ENCODE data around the gene KCNN1. TPM values are rescaled to one million over a fixed set of nuclear protein-coding genes. Genes with fewer than 3 reads are reported as not detected.

KCNN1 gene
- total and polyA plus RNA-seq, 4 donors, result 0.14 to 0.60 (median 0.19) TPM; not detected in 1

- TF ChIP-seq CTCF (IDR thresholded peaks at IDR 0.05; ENCODE audit: control extremely low read depth, extremely low read depth), result no peak
- peaks cover 4 to 36% (median 6%) of the 10 kb centered on the region in 4 donors for H3K36me3 ChIP-seq (ENCODE audit: control insufficient read depth in 4 of 4, insufficient read depth in 4 of 4, low read length in 4 of 4)
- ATAC-seq (ENCODE audit: insufficient read depth, low FRiP score), result no peak
Observed at GRCh38 chr19:17942582-17943273, 24.2 kb upstream of the KCNN1 start.

GRCh38 chr19:17943274-17944221 lies 23.4 kb upstream of the KCNN1 start:
- Histone ChIP-seq H3K9me3 (ENCODE audit: control insufficient read depth in 4 of 4, insufficient read depth in 3 of 4, low read length in 3 of 4) (no peaks in the 10 kb centered on the region), H3K9ac (ENCODE audit: insufficient read depth in 1 of 2, low read length in 2 of 2) (no peak overlapping the region), H3K27ac (ENCODE audit: low read depth in 1 of 2, low read length in 1 of 2) (no peak overlapping the region), H3K27me3 (ENCODE audit: control insufficient read depth in 3 of 3, insufficient read depth in 3 of 3, low read length in 2 of 3) (no peaks in the 10 kb centered on the region), H3K4me3 (no peak overlapping the region), H3K4me1 (ENCODE audit: control insufficient read depth in 5 of 5, insufficient read depth in 5 of 5, low read length in 5 of 5) (peaks cover 0 to 17% (median 0%) of the 10 kb centered on the region in 5 donors), H3K36me3 (ENCODE audit: control insufficient read depth in 4 of 4, insufficient read depth in 4 of 4, low read length in 4 of 4) (peaks cover 2 to 33% (median 3%) of the 10 kb centered on the region in 4 donors)
- WGBS, 2 donors, result 82 to 87% methylated on average over 55 to 57 of the region's 57 CpGs
- no peak for TF ChIP-seq CTCF (IDR thresholded peaks at IDR 0.05; ENCODE audit: control extremely low read depth, extremely low read depth)
- peak; percentile 50 to 67 (median 57) for DNase-seq
- ATAC-seq (ENCODE audit: insufficient read depth, low FRiP score), result no peak

More at GRCh38 chr19:17942582-17943273, 24.2 kb upstream of the KCNN1 start:
- H3K27ac ChIP-seq (ENCODE audit: low read depth in 1 of 2, low read length in 1 of 2), result no peak overlapping the region
- peaks cover 0 to 16% (median 0%) of the 10 kb centered on the region in 5 donors for H3K4me1 ChIP-seq (ENCODE audit: control insufficient read depth in 5 of 5, insufficient read depth in 5 of 5, low read length in 5 of 5)
- H3K9me3 ChIP-seq (ENCODE audit: control insufficient read depth in 4 of 4, insufficient read depth in 3 of 4, low read length in 3 of 4), result no peaks in the 10 kb centered on the region
- no peaks in the 10 kb centered on the region for H3K27me3 ChIP-seq (ENCODE audit: control insufficient read depth in 3 of 3, insufficient read depth in 3 of 3, low read length in 2 of 3)
- H3K9ac ChIP-seq (ENCODE audit: insufficient read depth in 1 of 2, low read length in 2 of 2), result no peak overlapping the region
- no peak overlapping the region for H3K4me3 ChIP-seq
- WGBS, 2 donors, result 84 to 92% methylated on average over 40 to 41 of the region's 41 CpGs
- DNase-seq, result peak; percentile 31 to 56 (median 51)

- H3K27me3 ChIP-seq (ENCODE audit: control insufficient read depth in 3 of 3, insufficient read depth in 3 of 3, low read length in 2 of 3), result no peaks in the 10 kb centered on the region
- H3K9ac ChIP-seq (ENCODE audit: insufficient read depth in 1 of 2, low read length in 2 of 2), result no peak overlapping the region
- peaks cover 2 to 32% (median 3%) of the 10 kb centered on the region in 4 donors for H3K36me3 ChIP-seq (ENCODE audit: control insufficient read depth in 4 of 4, insufficient read depth in 4 of 4, low read length in 4 of 4)
- H3K4me1 ChIP-seq (ENCODE audit: control insufficient read depth in 5 of 5, insufficient read depth in 5 of 5, low read length in 5 of 5), result peaks cover 0 to 20% (median 0%) of the 10 kb centered on the region in 5 donors
- H3K9me3 ChIP-seq (ENCODE audit: control insufficient read depth in 4 of 4, insufficient read depth in 3 of 4, low read length in 3 of 4), result no peaks in the 10 kb centered on the region
- H3K4me3 ChIP-seq, result no peak overlapping the region
- WGBS, 2 donors, result 83 to 90% methylated on average over 4 of the region's 4 CpGs
- H3K27ac ChIP-seq (ENCODE audit: low read depth in 1 of 2, low read length in 1 of 2), result no peak overlapping the region
- DNase-seq (no peak), ATAC-seq (ENCODE audit: insufficient read depth, low FRiP score) (no peak)
- no peak for TF ChIP-seq CTCF (IDR thresholded peaks at IDR 0.05; ENCODE audit: control extremely low read depth, extremely low read depth)
Observed at GRCh38 chr19:17944301-17944700, 22.6 kb upstream of the KCNN1 start.

Measured in lung (tissue), 12 donors.